ENCODE measurements around the gene MALAT1. TPM values are rescaled to one million over a fixed set of nuclear protein-coding genes. Genes with fewer than 3 reads are reported as not detected.

MALAT1 gene
- total and polyA plus RNA-seq, 2 donors from 2014 or later = 219 to 15,262 TPM

- intact Hi-C loops (cut with DNase I) = no loop called here
- peak in 1 of 5 donors; percentile 55 for DNase-seq
- no peaks in the 10 kb centered on the region for H3K9me3 ChIP-seq (ENCODE audit: control insufficient read depth in 2 of 3, insufficient read depth in 1 of 3, low read length in 3 of 3)
- H3K36me3 ChIP-seq (ENCODE audit: control insufficient read depth in 2 of 3, insufficient read depth in 3 of 3, low read length in 3 of 3) = peaks cover 0 to 3% (median 0%) of the 10 kb centered on the region in 3 donors
- no peaks in the 10 kb centered on the region for H3K27me3 ChIP-seq (ENCODE audit: control insufficient read depth, insufficient read depth, low read length)
- H3K4me1 ChIP-seq (ENCODE audit: control insufficient read depth in 2 of 3, insufficient read depth in 2 of 3, low read depth in 1 of 3, low read length in 3 of 3) = peaks cover 0 to 19% (median 6%) of the 10 kb centered on the region in 3 donors
- TF ChIP-seq CTCF (IDR thresholded peaks at IDR 0.05; ENCODE audit: borderline replicate concordance, extremely low read depth, insufficient read depth) = no peak
- no peak overlapping the region for H3K9ac ChIP-seq (ENCODE audit: low read length in 3 of 3)
- no peak overlapping the region for H3K27ac ChIP-seq (ENCODE audit: low read depth in 2 of 2, low read length in 2 of 2)
- no peak for FAIRE-seq
- no peak overlapping the region for H3K4me3 ChIP-seq (ENCODE audit: low read length in 3 of 3)
Observed at GRCh38 chr11:65542738-65543390, 44.0 kb downstream of the MALAT1 start.

- H3K36me3 ChIP-seq (ENCODE audit: control insufficient read depth in 2 of 3, insufficient read depth in 3 of 3, low read length in 3 of 3) = peaks cover 0 to 2% (median 0%) of the 10 kb centered on the region in 3 donors
- H3K9me3 ChIP-seq (ENCODE audit: control insufficient read depth in 2 of 3, insufficient read depth in 1 of 3, low read length in 3 of 3) = no peaks in the 10 kb centered on the region
- H3K27me3 ChIP-seq (ENCODE audit: control insufficient read depth, insufficient read depth, low read length) = no peaks in the 10 kb centered on the region
- intact Hi-C loops (cut with DNase I) = no loop called here
- H3K27ac ChIP-seq (ENCODE audit: low read depth in 2 of 2, low read length in 2 of 2) = peak overlapping the region; percentile 22 to 59
- DNase-seq (no peak), FAIRE-seq (no peak)
- H3K4me1 ChIP-seq (ENCODE audit: control insufficient read depth in 2 of 3, insufficient read depth in 2 of 3, low read depth in 1 of 3, low read length in 3 of 3) = peaks cover 0 to 14% (median 6%) of the 10 kb centered on the region in 3 donors
- H3K4me3 ChIP-seq (ENCODE audit: low read length in 3 of 3) = peak overlapping the region; percentile 26 to 64 (median 61)
- peak overlapping the region in 2 of 3 donors; percentile 33 to 40 for H3K9ac ChIP-seq (ENCODE audit: low read length in 3 of 3)
- TF ChIP-seq CTCF (IDR thresholded peaks at IDR 0.05; ENCODE audit: borderline replicate concordance, extremely low read depth, insufficient read depth) = no peak
Observed at GRCh38 chr11:65545853-65546216, 47.0 kb downstream of the MALAT1 start.

- peak overlapping the region in 1 of 3 donors; percentile 33 for H3K9ac ChIP-seq (ENCODE audit: low read length in 3 of 3)
- peak overlapping the region; percentile 51 to 59 for H3K27ac ChIP-seq (ENCODE audit: low read depth in 2 of 2, low read length in 2 of 2)
- H3K27me3 ChIP-seq (ENCODE audit: control insufficient read depth, insufficient read depth, low read length) = no peaks in the 10 kb centered on the region
- peaks cover 0 to 2% (median 0%) of the 10 kb centered on the region in 3 donors for H3K36me3 ChIP-seq (ENCODE audit: control insufficient read depth in 2 of 3, insufficient read depth in 3 of 3, low read length in 3 of 3)
- H3K9me3 ChIP-seq (ENCODE audit: control insufficient read depth in 2 of 3, insufficient read depth in 1 of 3, low read length in 3 of 3) = no peaks in the 10 kb centered on the region
- intact Hi-C loops (cut with DNase I) = no loop called here
- FAIRE-seq = no peak
- no peak for TF ChIP-seq CTCF (IDR thresholded peaks at IDR 0.05; ENCODE audit: borderline replicate concordance, extremely low read depth, insufficient read depth)
- peak; percentile 87 to 97 (median 93) for DNase-seq
- H3K4me3 ChIP-seq (ENCODE audit: low read length in 3 of 3) = peak overlapping the region; percentile 26 to 64 (median 61)
- H3K4me1 ChIP-seq (ENCODE audit: control insufficient read depth in 2 of 3, insufficient read depth in 2 of 3, low read depth in 1 of 3, low read length in 3 of 3) = peaks cover 0 to 11% (median 1%) of the 10 kb centered on the region in 3 donors
Observed at GRCh38 chr11:65546217-65546958, 47.5 kb downstream of the MALAT1 start.
